Measurements from ENCODE around the gene CAPN7. TPM values are rescaled to one million over a fixed set of nuclear protein-coding genes. Genes with fewer than 3 reads are reported as not detected.

Gene CAPN7
- total RNA-seq, 1 donor from 2014 or later: 42.1 TPM

DNA sequence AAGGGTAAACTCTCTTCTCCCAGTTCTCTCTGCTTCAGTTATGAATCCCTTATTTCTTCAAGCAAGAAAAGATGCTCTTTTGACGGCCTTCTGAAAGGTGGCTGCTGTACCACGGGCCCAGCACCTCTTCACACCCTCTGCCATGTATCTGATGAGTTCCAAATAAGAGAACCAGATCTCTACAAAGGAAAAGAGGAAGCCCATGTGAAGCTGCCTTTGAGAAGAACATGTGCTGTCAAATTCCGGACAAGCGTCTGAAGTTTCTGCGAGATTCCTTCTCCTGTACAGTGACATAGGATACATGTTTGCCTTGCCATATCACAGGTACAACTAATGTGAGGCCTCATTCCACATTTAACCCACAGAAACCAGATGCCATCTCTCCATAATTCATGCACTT, 67.2 kb downstream of the CAPN7 start:
- DNase-seq (ENCODE audit: low spot score): no peak

- DNase-seq (ENCODE audit: low spot score): no peak
Observed at GRCh38 chr3:15276028-15276724, 70.1 kb downstream of the CAPN7 start.

DNA sequence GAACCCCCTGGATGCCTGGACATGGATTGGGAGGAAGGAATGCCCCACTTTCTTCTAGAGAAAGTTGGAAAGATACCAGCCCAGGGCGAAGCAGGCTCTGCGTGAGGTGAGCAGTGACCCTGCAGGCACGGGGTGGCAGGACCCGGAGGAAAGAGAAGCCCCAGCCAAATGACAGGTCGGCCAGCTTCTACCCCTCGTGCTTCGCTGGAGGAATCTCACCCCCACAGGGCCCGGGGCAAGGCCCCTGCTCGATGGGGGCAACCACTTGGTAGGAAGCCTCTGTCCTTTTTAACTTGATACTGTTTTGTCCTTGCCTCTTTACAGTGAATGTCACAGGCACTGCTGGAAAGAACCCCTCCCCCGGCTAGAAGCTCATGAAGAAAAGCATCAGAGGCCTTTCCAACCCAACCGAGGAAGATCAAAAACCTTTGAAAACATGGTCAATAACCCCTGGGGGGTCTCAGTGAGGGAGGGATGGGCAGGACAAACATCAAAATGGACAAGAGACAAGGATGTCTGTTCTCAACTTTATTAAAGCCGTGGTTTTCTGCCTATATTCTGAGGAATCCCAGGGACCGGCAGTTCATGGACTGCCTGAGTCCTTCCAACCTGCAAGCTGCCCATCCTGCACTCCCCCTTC, 71.9 kb downstream of the CAPN7 start:
- DNase-seq (ENCODE audit: low spot score): no peak

GRCh38 chr3:15279205-15279604, 73.2 kb downstream of the CAPN7 start:
- DNase-seq (ENCODE audit: low spot score): no peak

GRCh38 chr3:15279671-15280402, 73.8 kb downstream of the CAPN7 start:
- DNase-seq (ENCODE audit: low spot score): no peak

DNA sequence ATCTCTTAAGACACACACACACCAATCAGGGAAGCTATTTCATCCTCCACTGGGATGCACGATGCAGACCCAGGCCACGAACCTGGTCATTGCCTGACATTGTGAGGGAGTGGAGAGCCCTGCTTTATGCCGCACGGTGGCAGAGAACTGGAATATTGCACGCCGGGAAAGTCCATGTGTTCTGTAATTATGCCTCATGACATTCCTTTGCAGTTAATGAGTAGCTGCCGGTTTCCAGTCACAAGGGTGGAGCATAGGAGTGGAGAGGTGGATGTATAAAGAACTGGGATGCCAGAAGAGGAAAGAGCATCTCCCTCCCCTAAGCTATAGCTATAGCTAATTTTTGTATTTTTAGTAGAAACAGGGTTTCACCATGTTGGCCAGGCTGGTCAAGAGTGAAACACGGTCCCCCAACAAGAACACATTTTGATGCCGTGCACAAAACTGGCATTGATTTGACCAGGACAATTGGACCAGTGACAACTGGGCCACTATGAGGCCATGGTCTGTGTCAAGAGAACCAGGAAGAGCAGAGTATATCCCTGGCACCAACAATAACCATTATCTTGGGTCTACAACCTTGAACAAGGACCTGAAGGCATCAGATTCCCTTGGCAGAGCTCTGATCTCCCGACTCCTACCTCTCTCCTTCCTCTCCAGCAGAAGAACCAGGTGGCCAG, 74.9 kb downstream of the CAPN7 start:
- no peak for DNase-seq (ENCODE audit: low spot score)

DNA sequence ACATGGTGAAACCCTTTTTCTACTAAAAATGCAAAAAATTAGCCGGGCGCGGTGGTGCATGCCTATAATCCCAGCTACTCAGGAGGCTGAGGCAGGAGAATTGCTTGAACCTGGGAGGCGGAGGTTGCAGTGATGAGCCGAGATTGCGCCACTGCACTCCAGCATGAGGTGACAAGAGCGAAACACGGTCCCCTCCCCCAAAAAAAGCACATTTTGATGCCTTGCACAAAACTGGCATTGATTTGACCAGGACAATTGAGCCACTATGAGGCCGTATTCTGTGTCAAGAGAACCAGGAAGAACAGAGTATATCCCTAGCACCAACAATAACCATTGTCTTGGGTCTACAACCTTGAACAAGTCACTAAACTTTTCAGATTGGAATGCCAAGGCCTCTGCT, 75.8 kb downstream of the CAPN7 start:
- DNase-seq (ENCODE audit: low spot score): no peak

DNA sequence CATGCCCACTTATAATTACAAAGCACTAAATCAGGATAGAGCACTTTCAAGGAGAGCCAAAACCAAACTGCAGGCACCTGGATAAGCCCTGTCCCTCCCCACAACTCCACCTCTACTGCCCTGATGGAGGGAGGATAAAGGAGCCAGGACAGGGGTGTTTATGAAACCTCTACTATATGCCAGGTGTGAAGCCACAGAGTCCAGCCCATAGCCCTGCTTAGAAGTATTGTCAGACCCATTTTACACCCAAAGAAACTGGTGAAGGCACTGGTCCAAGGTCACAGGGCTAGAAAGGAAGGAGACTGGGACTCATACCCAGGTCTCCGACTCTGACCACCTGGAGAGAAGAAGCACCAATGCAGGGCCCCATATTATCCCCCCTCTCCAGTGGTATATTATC, 77.7 kb downstream of the CAPN7 start:
- DNase-seq (ENCODE audit: low spot score): no peak

DNA sequence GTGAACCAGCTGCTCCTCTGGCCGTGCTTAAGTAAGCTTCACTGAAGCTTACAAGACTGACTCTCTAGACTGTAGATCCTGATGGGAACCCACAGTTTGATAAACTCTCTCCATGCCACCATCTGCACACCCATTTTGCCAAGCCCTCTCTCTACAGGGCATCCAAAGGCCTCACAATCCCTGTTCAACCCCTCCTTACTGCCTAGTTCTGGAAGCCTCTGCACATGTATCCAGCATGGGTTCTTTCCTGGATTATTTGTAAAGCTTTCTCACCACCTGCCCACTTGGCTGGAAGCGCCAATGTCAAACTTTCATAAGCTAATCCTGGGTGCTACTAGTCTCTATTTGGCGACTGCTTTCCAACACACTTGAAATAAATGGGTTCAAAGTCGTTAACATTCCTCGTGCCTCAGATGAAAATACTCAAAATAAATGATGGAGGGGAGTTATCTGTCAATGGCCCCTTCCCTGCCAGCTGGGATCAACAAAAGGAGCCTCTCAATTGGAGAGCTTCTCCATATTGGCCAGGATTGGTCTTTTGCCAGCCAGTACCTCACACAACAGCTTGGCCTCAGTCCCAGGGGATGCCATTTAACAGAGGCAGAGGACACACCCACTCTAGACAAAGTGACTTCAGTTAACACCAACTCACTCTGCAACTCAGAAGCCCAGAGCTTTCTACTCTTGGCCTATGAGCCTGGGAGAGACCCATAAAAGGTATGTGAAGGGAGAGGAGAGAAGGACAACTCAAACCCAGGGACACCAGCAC, 78.3 kb downstream of the CAPN7 start:
- no peak for DNase-seq (ENCODE audit: low spot score)

DNA sequence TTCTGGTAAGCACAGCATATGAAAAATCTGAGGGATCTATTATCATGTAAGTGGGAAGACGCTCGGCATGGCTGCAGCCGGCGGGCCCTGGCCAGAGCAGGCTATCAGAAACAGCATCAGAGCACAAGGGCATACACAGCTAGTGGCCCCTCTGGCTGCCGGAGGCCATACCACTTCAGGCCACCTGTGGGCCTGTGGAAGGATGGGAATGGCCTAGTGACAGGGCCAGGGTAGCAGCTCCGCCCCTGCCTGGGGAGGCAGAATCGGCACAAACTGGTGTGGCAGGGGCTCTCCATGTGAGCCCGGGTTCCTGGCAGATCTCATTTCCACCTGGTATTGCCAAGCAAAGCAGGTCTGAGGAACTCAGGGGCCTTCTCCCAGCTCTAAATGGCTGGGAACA, 80.0 kb downstream of the CAPN7 start:
- DNase-seq (ENCODE audit: low spot score): no peak

DNA sequence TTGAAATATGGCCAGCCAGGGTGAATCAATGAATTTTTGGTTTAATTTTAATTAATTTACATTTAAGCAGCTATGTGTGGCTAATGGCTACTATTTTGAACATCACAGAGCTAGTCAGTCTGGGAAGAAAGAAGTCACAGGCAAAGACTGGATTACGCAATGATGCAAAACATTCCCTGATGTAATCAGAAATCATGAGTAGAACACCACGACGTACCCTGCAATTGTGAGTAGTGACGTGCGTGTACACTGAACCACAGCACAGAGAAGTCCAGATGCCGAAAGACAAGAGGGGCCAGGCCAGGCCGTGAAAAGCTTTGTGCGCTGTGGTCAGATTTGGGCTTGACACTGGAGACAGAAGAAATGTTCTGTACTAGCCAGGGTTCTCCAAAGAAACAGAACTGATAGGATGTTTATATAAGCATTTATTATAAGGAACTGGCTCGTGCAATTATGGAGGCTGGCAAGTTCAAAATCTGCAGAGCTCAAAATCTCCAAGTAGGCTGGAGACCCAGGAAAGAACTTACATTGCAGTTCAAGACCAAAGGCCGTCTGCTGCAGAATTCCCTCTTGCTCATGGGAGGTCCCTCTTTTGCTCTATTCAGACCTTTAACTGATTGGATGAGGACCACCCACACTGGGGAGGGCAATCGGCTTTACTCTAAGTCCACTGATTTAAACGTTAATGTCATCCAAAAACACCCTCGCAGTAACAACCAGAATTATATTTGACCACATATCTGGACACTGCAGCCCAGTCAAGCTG, 81.7 kb downstream of the CAPN7 start:
- DNase-seq (ENCODE audit: low spot score): no peak

DNA sequence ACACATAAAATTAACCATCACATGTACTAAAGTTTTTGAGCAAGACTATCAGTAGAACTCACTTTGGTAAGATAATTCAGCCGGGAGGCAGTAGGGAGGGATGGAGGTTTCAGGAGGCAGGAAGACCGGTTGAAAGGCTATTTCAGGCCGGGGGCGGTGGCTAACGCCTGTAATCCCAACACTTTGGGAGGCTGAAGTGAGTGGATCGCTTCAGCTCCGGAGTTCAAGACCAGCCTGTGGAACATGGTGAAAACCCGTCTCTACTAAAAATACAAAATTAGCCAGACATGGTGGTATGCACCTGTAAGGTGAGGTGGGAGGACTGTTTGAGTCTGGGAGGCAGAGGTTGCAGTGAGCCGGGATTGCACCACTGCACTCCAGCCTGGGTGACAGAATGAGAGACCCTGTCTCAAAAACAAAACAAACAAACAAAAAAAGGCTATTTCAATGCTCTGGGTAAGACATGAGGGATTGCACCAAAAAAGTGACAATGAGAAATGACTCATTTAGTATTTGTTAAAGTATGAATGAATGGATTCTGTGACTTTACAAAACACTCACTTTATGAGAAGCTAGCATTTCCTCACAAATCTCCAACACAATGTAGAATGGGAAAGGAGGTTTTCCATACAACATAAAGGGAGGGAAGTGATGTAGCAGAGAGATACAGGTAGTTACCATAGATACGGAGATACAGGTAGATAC, 82.4 kb downstream of the CAPN7 start:
- DNase-seq (ENCODE audit: low spot score): no peak

- DNase-seq (ENCODE audit: low spot score): no peak
Observed at GRCh38 chr3:15289661-15290060, 83.6 kb downstream of the CAPN7 start.

GRCh38 chr3:15290736-15291135, 84.7 kb downstream of the CAPN7 start:
- no peak for DNase-seq (ENCODE audit: low spot score)

DNA sequence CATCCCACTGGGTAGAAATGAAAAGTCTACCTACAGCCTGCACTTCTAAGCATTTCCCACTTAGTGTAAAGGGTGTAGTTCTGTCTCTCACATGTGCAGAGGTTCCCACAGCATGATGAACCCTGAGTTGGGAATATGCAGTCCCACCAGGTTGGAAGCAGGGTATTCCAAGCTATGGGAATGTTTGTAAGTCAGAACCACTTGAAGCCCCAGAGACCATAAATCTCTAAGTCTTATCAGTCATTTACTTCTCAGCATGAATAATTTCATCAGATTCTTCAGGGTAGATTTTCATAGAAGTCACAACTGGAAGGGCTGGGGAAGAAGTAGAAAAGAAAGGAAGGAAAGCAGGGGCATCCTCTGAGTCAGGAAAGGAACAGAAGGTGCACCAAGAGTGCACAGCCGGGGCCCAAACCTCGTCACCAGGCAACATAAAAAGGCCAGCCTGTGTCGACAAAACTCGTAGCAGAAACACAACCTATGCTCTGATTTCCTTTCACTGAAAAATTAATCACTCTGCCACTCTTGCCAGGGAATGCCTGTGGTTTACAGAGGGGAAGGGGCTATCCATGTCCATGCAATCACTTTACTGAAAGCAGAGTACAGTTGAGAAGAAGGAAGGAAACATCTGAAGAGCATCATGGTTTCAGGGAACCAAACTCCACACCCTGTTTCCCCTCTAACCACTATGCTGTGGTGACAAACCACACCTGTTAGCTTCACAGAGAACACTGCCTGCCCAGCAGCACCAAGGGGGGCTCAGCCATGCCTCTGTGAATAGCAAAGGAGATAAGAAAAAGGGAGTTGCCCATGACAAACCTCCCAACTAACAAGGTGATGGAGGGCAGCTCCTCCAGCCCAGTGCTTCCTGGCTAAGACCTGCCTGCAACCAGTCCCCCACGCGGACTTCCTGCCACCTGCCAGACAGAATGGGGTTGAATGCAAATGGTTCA, 85.8 kb downstream of the CAPN7 start:
- no peak for DNase-seq (ENCODE audit: low spot score)

- peak; percentile 56 for DNase-seq (ENCODE audit: low spot score)
Observed at GRCh38 chr3:15292765-15293522, 86.9 kb downstream of the CAPN7 start.

DNA sequence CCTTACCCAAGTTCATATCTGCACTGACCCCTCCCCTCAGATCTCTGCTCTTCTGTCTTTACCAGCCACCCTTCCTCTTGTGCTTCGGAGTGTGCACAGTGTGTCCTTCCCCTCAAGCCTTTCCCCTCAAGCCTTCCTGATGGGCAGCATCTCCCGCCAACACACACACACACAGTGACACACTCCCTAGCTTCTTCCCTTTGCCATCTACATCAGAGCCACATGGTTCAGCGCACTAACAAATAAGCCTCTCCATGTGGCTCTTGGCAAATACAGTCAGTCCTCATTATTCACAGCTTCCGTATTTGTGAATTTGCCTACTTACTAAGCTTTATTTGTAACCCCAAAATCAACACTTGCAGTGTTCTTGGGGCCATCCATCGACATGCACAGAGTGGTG, 88.9 kb downstream of the CAPN7 start:
- no peak for DNase-seq (ENCODE audit: low spot score)

DNA sequence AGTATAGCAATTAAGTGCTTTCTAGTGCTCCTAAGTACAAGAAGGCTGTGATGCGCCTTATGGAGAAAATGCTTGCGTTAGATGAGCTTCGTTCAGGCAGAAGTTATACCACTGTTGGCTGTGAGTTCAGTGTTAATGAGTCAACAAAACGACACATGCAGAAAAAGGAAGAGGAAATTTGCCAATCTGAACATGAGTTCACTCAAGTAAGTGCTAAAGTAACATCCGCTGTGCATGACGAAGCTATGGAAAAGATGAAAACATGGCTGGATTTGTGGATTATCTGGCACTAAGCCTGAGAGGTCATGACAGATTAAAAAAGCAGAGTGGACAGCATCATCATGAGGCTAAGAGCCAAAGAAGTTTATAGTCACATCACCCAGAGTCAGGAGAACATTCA, 89.5 kb downstream of the CAPN7 start:
- DNase-seq (ENCODE audit: low spot score): no peak

All from umbilical cord (tissue), 2 donors.